A549 treated with GW870086 at 1 μM for 4 hours (cell line): ENCODE measurements around the gene MTCL1. TPM values are rescaled to one million over a fixed set of nuclear protein-coding genes. Genes with fewer than 3 reads are reported as not detected.

Experiments
- total RNA-seq: library from RNA; stranded (reverse); fragments of 200-300 nt; extraction: Qiagen RNA extraction; gene quantifications from 5 replicates; pipeline ENCODE4 v1.2.3, GENCODE V29; 2022; ENCODE audit warnings: low read depth

MTCL1 gene
- total RNA-seq, result 49.9 to 68.0 TPM (median 63.1 TPM) in 5 replicates

DNA sequence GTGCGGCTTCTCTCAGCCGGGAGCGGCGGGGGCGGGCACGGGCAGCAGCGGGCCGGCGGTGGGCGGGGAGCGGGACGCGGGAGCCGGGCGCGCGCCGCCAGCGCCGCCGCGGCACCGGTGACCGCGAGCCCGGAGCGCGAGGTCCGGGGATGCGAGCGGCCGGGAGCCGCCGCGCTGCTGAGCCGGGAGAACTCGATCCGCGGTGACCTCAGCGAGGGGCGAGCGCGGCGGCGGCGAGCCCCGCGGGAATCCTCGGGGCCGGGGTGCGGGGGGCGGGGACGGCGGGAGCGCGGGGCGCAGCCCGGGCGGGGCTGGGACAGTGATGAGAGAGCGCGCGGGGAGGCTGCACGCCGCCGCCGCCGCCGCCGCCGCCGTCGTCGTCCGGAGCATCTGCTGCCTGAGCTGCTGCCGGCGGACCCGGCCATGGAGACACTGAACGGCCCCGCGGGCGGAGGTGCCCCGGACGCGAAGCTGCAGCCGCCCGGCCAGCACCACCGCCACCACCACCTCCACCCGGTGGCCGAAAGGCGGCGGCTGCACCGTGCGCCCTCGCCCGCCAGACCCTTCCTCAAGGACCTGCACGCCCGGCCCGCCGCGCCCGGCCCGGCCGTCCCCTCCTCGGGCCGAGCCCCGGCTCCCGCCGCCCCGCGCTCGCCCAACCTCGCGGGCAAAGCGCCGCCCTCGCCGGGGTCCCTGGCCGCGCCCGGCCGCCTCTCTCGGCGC is at the start of gene MTCL1:
MTCL1 (plus strand) TSS at position 319 of the 723 bp plus-strand sequence; CDS start at position 424, 105 bp downstream.

Other genes with a start within 250 kb of the MTCL1 start
- gene RAB12, start 96.1 kb upstream of the MTCL1 start, total RNA-seq, result 19.9 to 27.6 TPM (median 26.5 TPM) in 5 replicates